DND-41 (cell line): ENCODE results near the gene ABCA7.

Source experiments
- CTCF ChIP-seq: IDR thresholded peaks from 2 replicates; pipeline ENCODE4 v1.5.1; 2012; ENCODE audit warnings: borderline replicate concordance, low read length, moderate library complexity, mild to moderate bottlenecking; ENCODE audit not compliant: poor library complexity, severe bottlenecking; ENCODE audit errors: extremely low read depth
- EZH2 ChIP-seq: IDR thresholded peaks from 3 replicates; pipeline ENCODE4 v1.6.1; 2012; ENCODE audit warnings: borderline replicate concordance, low read depth, mild to moderate bottlenecking, moderate library complexity, low read length, inconsistent platforms; ENCODE audit not compliant: severe bottlenecking

- no peak for TF ChIP-seq CTCF
- TF ChIP-seq EZH2 = no peak
Observed at GRCh38 chr19:991174-991931, 48.6 kb upstream of the ABCA7 start.
